ENCODE data around the gene PLCB4.

The PLCB4 gene

GRCh38 chr20:9059931-9060330 lies 9.0 kb upstream of the PLCB4 start:
- no peak for DNase-seq (ENCODE audit: low read depth in 1 of 2, low spot score in 1 of 2)

- no peak for DNase-seq (ENCODE audit: low read depth in 1 of 2, low spot score in 1 of 2)
These were observed 7.5 kb upstream of the PLCB4 start for GRCh38 chr20:9061434-9061833.

GRCh38 chr20:9062066-9062465 lies 6.8 kb upstream of the PLCB4 start:
- no peak for DNase-seq (ENCODE audit: low read depth in 1 of 2, low spot score in 1 of 2)

- DNase-seq (ENCODE audit: low read depth in 1 of 2, low spot score in 1 of 2) = no peak
These were observed 2.7 kb upstream of the PLCB4 start for GRCh38 chr20:9066191-9066590.

- no peak for DNase-seq (ENCODE audit: low read depth in 1 of 2, low spot score in 1 of 2)
These were observed 570 bp upstream of the PLCB4 start for GRCh38 chr20:9068233-9068801.

GRCh38 chr20:9070304-9070703 lies 1.4 kb downstream of the PLCB4 start:
- no peak for DNase-seq (ENCODE audit: low read depth in 1 of 2, low spot score in 1 of 2)

GRCh38 chr20:9071976-9072726 lies 3.3 kb downstream of the PLCB4 start:
- DNase-seq (ENCODE audit: low read depth in 1 of 2, low spot score in 1 of 2) = no peak

GRCh38 chr20:9072861-9073500 lies 4.1 kb downstream of the PLCB4 start:
- DNase-seq (ENCODE audit: low read depth in 1 of 2, low spot score in 1 of 2) = no peak

- DNase-seq (ENCODE audit: low read depth in 1 of 2, low spot score in 1 of 2) = no peak
These were observed 6.6 kb downstream of the PLCB4 start for GRCh38 chr20:9075264-9076095.

GRCh38 chr20:9076440-9076839 lies 7.6 kb downstream of the PLCB4 start:
- DNase-seq (ENCODE audit: low read depth in 1 of 2, low spot score in 1 of 2) = no peak

- no peak for DNase-seq (ENCODE audit: low read depth in 1 of 2, low spot score in 1 of 2)
These were observed 10.2 kb downstream of the PLCB4 start for GRCh38 chr20:9078826-9079731.

- DNase-seq (ENCODE audit: low read depth in 1 of 2, low spot score in 1 of 2) = no peak
These were observed 12.6 kb downstream of the PLCB4 start for GRCh38 chr20:9081423-9081966.

- DNase-seq (ENCODE audit: low read depth in 1 of 2, low spot score in 1 of 2) = no peak
These were observed 13.9 kb downstream of the PLCB4 start for GRCh38 chr20:9082741-9083140.

GRCh38 chr20:9087531-9088217 lies 18.8 kb downstream of the PLCB4 start:
- no peak for DNase-seq (ENCODE audit: low read depth in 1 of 2, low spot score in 1 of 2)

- no peak for DNase-seq (ENCODE audit: low read depth in 1 of 2, low spot score in 1 of 2)
These were observed 19.7 kb downstream of the PLCB4 start for GRCh38 chr20:9088556-9088955.

- DNase-seq (ENCODE audit: low read depth in 1 of 2, low spot score in 1 of 2) = no peak
These were observed 23.2 kb downstream of the PLCB4 start for GRCh38 chr20:9092113-9092512.

GRCh38 chr20:9092655-9093054 lies 23.8 kb downstream of the PLCB4 start:
- DNase-seq (ENCODE audit: low read depth in 1 of 2, low spot score in 1 of 2) = no peak

GRCh38 chr20:9093218-9093957 lies 24.5 kb downstream of the PLCB4 start:
- DNase-seq (ENCODE audit: low read depth in 1 of 2, low spot score in 1 of 2) = no peak

- DNase-seq (ENCODE audit: low read depth in 1 of 2, low spot score in 1 of 2) = no peak
These were observed 30.5 kb downstream of the PLCB4 start for GRCh38 chr20:9099372-9099771.

All from activated T-helper 1 cell treated with anti-CD3 and anti-CD28 coated beads, Interleukin-2, amount 50 U/mL, for 16 hours (primary cell).